Mucosa of rectum (tissue), 2 donors: ENCODE results near the gene PIEZO2.

ENCODE experiments used
- H3K27ac ChIP-seq, 2 donors: one replicate each; pipeline ENCODE4 v1.7.0; 2013; ENCODE audit warnings: inconsistent platforms in 2 of 2, low read depth in 2 of 2, low read length in 2 of 2
- H3K27me3 ChIP-seq, 2 donors: one replicate each; pipeline ENCODE4 v1.7.0; 2013; ENCODE audit warnings: low read length in 2 of 2; ENCODE audit not compliant: control insufficient read depth in 2 of 2, insufficient read depth in 2 of 2
- H3K36me3 ChIP-seq, 2 donors: one replicate each; pipeline ENCODE4 v1.7.0; 2013; ENCODE audit warnings: low read length in 2 of 2; ENCODE audit not compliant: control insufficient read depth in 2 of 2, insufficient read depth in 2 of 2
- H3K4me1 ChIP-seq, 2 donors: one replicate each; pipeline ENCODE4 v1.7.0; 2013; ENCODE audit warnings: low read length in 2 of 2, mild to moderate bottlenecking in 1 of 2; ENCODE audit not compliant: control insufficient read depth in 2 of 2, insufficient read depth in 2 of 2
- H3K4me3 ChIP-seq, 2 donors: one replicate each; pipeline ENCODE4 v1.7.0; 2013; ENCODE audit warnings: low read length in 2 of 2
- H3K9ac ChIP-seq, 2 donors: one replicate each; pipeline ENCODE4 v1.7.0; 2013; ENCODE audit warnings: low read length in 2 of 2, low read depth in 1 of 2, mild to moderate bottlenecking in 1 of 2
- H3K9me3 ChIP-seq, 2 donors: one replicate each; pipeline ENCODE4 v1.7.0; 2013; ENCODE audit warnings: low read length in 2 of 2; ENCODE audit not compliant: control insufficient read depth in 2 of 2
- donor health status: healthy.
- donor health status: Normal muscosa, but diverticular disease.

The PIEZO2 gene

GRCh38 chr18:11051462-11051861 is 97.9 kb downstream of the PIEZO2 start:
- Histone ChIP-seq H3K27me3 (no peaks in the 10 kb centered on the region), H3K9me3 (no peaks in the 10 kb centered on the region), H3K36me3 (no peaks in the 10 kb centered on the region), H3K9ac (no peak overlapping the region), H3K4me1 (no peaks in the 10 kb centered on the region), H3K27ac (no peak overlapping the region), H3K4me3 (no peak overlapping the region)

GRCh38 chr18:11050966-11051365 is 98.4 kb downstream of the PIEZO2 start:
- Histone ChIP-seq H3K4me1 (no peaks in the 10 kb centered on the region), H3K9me3 (no peaks in the 10 kb centered on the region), H3K9ac (no peak overlapping the region), H3K4me3 (no peak overlapping the region), H3K27ac (no peak overlapping the region), H3K27me3 (no peaks in the 10 kb centered on the region), H3K36me3 (no peaks in the 10 kb centered on the region)

- H3K4me1 ChIP-seq = no peaks in the 10 kb centered on the region
- H3K9ac ChIP-seq = no peak overlapping the region
- H3K27ac ChIP-seq = no peak overlapping the region
- H3K9me3 ChIP-seq = peaks cover 0 to 3% of the 10 kb centered on the region in 2 donors
- H3K36me3 ChIP-seq = no peaks in the 10 kb centered on the region
- H3K27me3 ChIP-seq = no peaks in the 10 kb centered on the region
- H3K4me3 ChIP-seq = no peak overlapping the region
Measured at GRCh38 chr18:11047817-11048216, 101.6 kb downstream of the PIEZO2 start.

- H3K4me3 ChIP-seq = no peak overlapping the region
- peaks cover 0 to 3% of the 10 kb centered on the region in 2 donors for H3K9me3 ChIP-seq
- H3K9ac ChIP-seq = no peak overlapping the region
- no peaks in the 10 kb centered on the region for H3K36me3 ChIP-seq
- no peaks in the 10 kb centered on the region for H3K4me1 ChIP-seq
- no peaks in the 10 kb centered on the region for H3K27me3 ChIP-seq
- no peak overlapping the region for H3K27ac ChIP-seq
Measured at GRCh38 chr18:11047156-11047555, 102.2 kb downstream of the PIEZO2 start.

GRCh38 chr18:11046140-11046539 is 103.2 kb downstream of the PIEZO2 start:
- Histone ChIP-seq H3K36me3 (no peaks in the 10 kb centered on the region), H3K4me3 (no peak overlapping the region), H3K9ac (no peak overlapping the region), H3K4me1 (no peaks in the 10 kb centered on the region), H3K27ac (no peak overlapping the region), H3K9me3 (peaks cover 0 to 3% of the 10 kb centered on the region in 2 donors), H3K27me3 (no peaks in the 10 kb centered on the region)

GRCh38 chr18:11043694-11044093 is 105.7 kb downstream of the PIEZO2 start:
- Histone ChIP-seq H3K9ac (no peak overlapping the region), H3K9me3 (peaks cover 0 to 3% of the 10 kb centered on the region in 2 donors), H3K27me3 (no peaks in the 10 kb centered on the region), H3K36me3 (no peaks in the 10 kb centered on the region), H3K27ac (no peak overlapping the region), H3K4me3 (no peak overlapping the region), H3K4me1 (peaks cover 0 to 4% of the 10 kb centered on the region in 2 donors)

GRCh38 chr18:11042247-11042646 is 107.1 kb downstream of the PIEZO2 start:
- peaks cover 0 to 12% of the 10 kb centered on the region in 2 donors for H3K4me1 ChIP-seq
- no peaks in the 10 kb centered on the region for H3K36me3 ChIP-seq
- no peak overlapping the region for H3K9ac ChIP-seq
- H3K4me3 ChIP-seq = no peak overlapping the region
- peaks cover 0 to 3% of the 10 kb centered on the region in 2 donors for H3K9me3 ChIP-seq
- H3K27ac ChIP-seq = no peak overlapping the region
- no peaks in the 10 kb centered on the region for H3K27me3 ChIP-seq

GRCh38 chr18:11040823-11041656 is 108.3 kb downstream of the PIEZO2 start:
- no peaks in the 10 kb centered on the region for H3K36me3 ChIP-seq
- H3K4me3 ChIP-seq = no peak overlapping the region
- H3K27me3 ChIP-seq = no peaks in the 10 kb centered on the region
- H3K27ac ChIP-seq = no peak overlapping the region
- H3K4me1 ChIP-seq = peaks cover 0 to 18% of the 10 kb centered on the region in 2 donors
- peaks cover 0 to 3% of the 10 kb centered on the region in 2 donors for H3K9me3 ChIP-seq
- H3K9ac ChIP-seq = no peak overlapping the region

- Histone ChIP-seq H3K27ac (no peak overlapping the region), H3K27me3 (no peaks in the 10 kb centered on the region), H3K4me1 (peaks cover 0 to 25% of the 10 kb centered on the region in 2 donors)
Measured at GRCh38 chr18:11040359-11040758, 109.0 kb downstream of the PIEZO2 start.

GRCh38 chr18:11037533-11038240 is 111.7 kb downstream of the PIEZO2 start:
- no peaks in the 10 kb centered on the region for H3K27me3 ChIP-seq
- no peak overlapping the region for H3K4me3 ChIP-seq
- peak overlapping the region in 1 of 2 donors; percentile 53 for H3K27ac ChIP-seq
- no peaks in the 10 kb centered on the region for H3K36me3 ChIP-seq
- H3K4me1 ChIP-seq = peaks cover 0 to 29% of the 10 kb centered on the region in 2 donors
- no peak overlapping the region for H3K9ac ChIP-seq
- peaks cover 0 to 2% of the 10 kb centered on the region in 2 donors for H3K9me3 ChIP-seq

More at GRCh38 chr18:11040359-11040758, 109.0 kb downstream of the PIEZO2 start:
- no peak overlapping the region for H3K4me3 ChIP-seq
- H3K36me3 ChIP-seq = no peaks in the 10 kb centered on the region
- H3K9me3 ChIP-seq = peaks cover 0 to 1% of the 10 kb centered on the region in 2 donors
- no peak overlapping the region for H3K9ac ChIP-seq
